CD14-positive monocyte (primary cell): Measurements from ENCODE around the gene SPRR5. TPM values are rescaled to one million over a fixed set of nuclear protein-coding genes. Genes with fewer than 3 reads are reported as not detected.
A peak's percentile ranks its signal among the peaks of the same experiment; 100 is the strongest.

Experiments used
- DNase-seq, 3 donors: peaks; one replicate each; pipeline ENCODE4 v3.0.0-alpha.2; 2011 to 2022
- H2AFZ ChIP-seq: 2 replicates; pipeline ENCODE4 v1.6.0; 2012; ENCODE audit warnings: mild to moderate bottlenecking, low read depth, low read length, inconsistent platforms; ENCODE audit not compliant: insufficient read depth, poor library complexity, severe bottlenecking
- H3K27ac ChIP-seq, 2 donors: 1 replicate in 1 of 2; 2 replicates in 1 of 2; pipeline ENCODE4 v1.5.1; 2012 to 2013; ENCODE audit warnings: low read length in 2 of 2, control low read depth in 1 of 2, inconsistent platforms in 1 of 2, low read depth in 1 of 2, mild to moderate bottlenecking in 1 of 2
- H3K27me3 ChIP-seq, 2 donors: one replicate each; pipeline versions ENCODE4 v1.6.0 to v1.6.1; 2011 to 2013; ENCODE audit warnings: low read length in 2 of 2; ENCODE audit not compliant: control insufficient read depth in 2 of 2, insufficient read depth in 2 of 2
- H3K36me3 ChIP-seq, 2 donors: replicated peaks in 1 of 2; 1 replicate in 1 of 2; 2 replicates in 1 of 2; pipeline versions ENCODE4 v1.5.1 to v1.6.1; 2012 to 2013; ENCODE audit warnings: low read length in 2 of 2, control low read depth in 1 of 2, inconsistent platforms in 1 of 2, mild to moderate bottlenecking in 1 of 2; ENCODE audit not compliant: insufficient read depth in 2 of 2, control insufficient read depth in 1 of 2
- H3K4me1 ChIP-seq, 2 donors: 1 replicate in 1 of 2; 2 replicates in 1 of 2; pipeline versions ENCODE4 v1.5.1 to v1.6.1; 2012 to 2013; ENCODE audit warnings: low read length in 2 of 2, control low read depth in 1 of 2, inconsistent platforms in 1 of 2, mild to moderate bottlenecking in 1 of 2, moderate library complexity in 1 of 2; ENCODE audit not compliant: insufficient read depth in 2 of 2, control insufficient read depth in 1 of 2
- H3K4me2 ChIP-seq: replicated peaks from 2 replicates; pipeline ENCODE3; 2012; ENCODE audit warnings: low read length, moderate library complexity, mild to moderate bottlenecking; ENCODE audit not compliant: poor library complexity, severe bottlenecking; ENCODE audit errors: extremely low read depth
- H3K4me3 ChIP-seq, 3 experiments: fragments of 200-600 bp in 1 of 3; sonication (generic) in 1 of 3; replicated peaks in 1 of 3; 1 replicate in 2 of 3; 2 replicates in 1 of 3; pipeline ENCODE4 v1.5.1; 2011 to 2013; ENCODE audit warnings: low read length in 3 of 3, mild to moderate bottlenecking in 3 of 3, control low read depth in 2 of 3, low read depth in 2 of 3, inconsistent platforms in 1 of 3, moderate library complexity in 1 of 3
- H3K79me2 ChIP-seq: 2 replicates; pipeline ENCODE4 v1.6.0; 2012; ENCODE audit warnings: mild to moderate bottlenecking, control low read depth, inconsistent platforms, low read length, moderate library complexity; ENCODE audit not compliant: insufficient read depth
- H3K9ac ChIP-seq: 2 replicates; pipeline ENCODE4 v1.6.0; 2017; ENCODE audit warnings: low read length, mild to moderate bottlenecking; ENCODE audit not compliant: insufficient read depth, poor library complexity, severe bottlenecking
- H3K9me3 ChIP-seq, 2 donors: replicated peaks in 1 of 2; 1 replicate in 1 of 2; 2 replicates in 1 of 2; pipeline versions ENCODE4 v1.5.1 to v1.6.1; 2012 to 2013; ENCODE audit warnings: low read length in 2 of 2, control low read depth in 1 of 2; ENCODE audit not compliant: control insufficient read depth in 1 of 2, insufficient read depth in 1 of 2
- H4K20me1 ChIP-seq: 2 replicates; pipeline ENCODE4 v1.6.0; 2012; ENCODE audit warnings: mild to moderate bottlenecking, low read length, control low read depth, moderate library complexity; ENCODE audit not compliant: insufficient read depth
- H3K27ac Mint-ChIP-seq, 7 donors: one replicate each; pipeline ENCODE4 v1.8.0; 2020; ENCODE audit warnings: mild to moderate bottlenecking in 7 of 7, mixed read lengths in 7 of 7, moderate library complexity in 6 of 7, inconsistent platforms in 2 of 7
- H3K27me3 Mint-ChIP-seq, 3 donors: one replicate each; pipeline ENCODE4 v1.8.0; 2021 to 2022; ENCODE audit warnings: low read depth in 3 of 3, mild to moderate bottlenecking in 3 of 3, mixed read lengths in 3 of 3, moderate library complexity in 3 of 3, inconsistent platforms in 1 of 3
- H3K36me3 Mint-ChIP-seq, 2 donors: one replicate each; pipeline ENCODE4 v1.8.0; 2020; ENCODE audit warnings: mixed read lengths in 2 of 2, inconsistent platforms in 1 of 2, mild to moderate bottlenecking in 1 of 2
- H3K4me1 Mint-ChIP-seq: one replicate; pipeline ENCODE4 v1.8.0; 2020; ENCODE audit warnings: mild to moderate bottlenecking, mixed read lengths
- H3K4me3 Mint-ChIP-seq, 2 donors: one replicate each; pipeline ENCODE4 v1.8.0; 2020; ENCODE audit warnings: mild to moderate bottlenecking in 2 of 2, mixed read lengths in 2 of 2, moderate library complexity in 1 of 2
- H3K9me3 Mint-ChIP-seq, 7 donors: one replicate each; pipeline ENCODE4 v1.8.0; 2020 to 2022; ENCODE audit warnings: mixed read lengths in 7 of 7, mild to moderate bottlenecking in 6 of 7, moderate library complexity in 6 of 7, inconsistent platforms in 2 of 7
- CTCF ChIP-seq: fragments of 200-600 bp; IDR thresholded peaks from one replicate; pipeline ENCODE4 v1.8.0; 2022; ENCODE audit warnings: antibody characterized with exemption, mild to moderate bottlenecking
- WGBS: methylation state at CpG from one replicate; pipeline ENCODE4 v1.1.5; 2013; ENCODE audit warnings: missing lambda C conversion rate; ENCODE audit not compliant: insufficient coverage; 5-methylcytosine and 5-hydroxymethylcytosine counted together
- intact Hi-C, 2 donors: fragments of 100-400 bp; cut with micrococcal nuclease; formaldehyde crosslinking; loops; one replicate each; pipeline versions ENCODE4 v1.15.0 to v1.15.1; 2023
- polyA plus RNA-seq, 3 donors: library from polyadenylated mRNA; depleted of rRNA in 1 of 3; unstranded in 2 of 3; stranded (reverse) in 1 of 3; fragments of 300-500 nt in 2 of 3; fragments of >200 nt in 1 of 3; fragmentation: Illumina TruSeq in 2 of 3; gene quantifications; 1 replicate in 2 of 3; 2 replicates in 1 of 3; pipeline ENCODE4 v1.2.3, GENCODE V29; 2012 to 2021

Gene SPRR5
- polyA plus RNA-seq, 3 donors, result not detected

- H3K36me3 ChIP-seq, result no peaks in the 10 kb centered on the region
- WGBS, result 33% methylated on average over 1 of the region's 2 CpGs
These were observed 21.2 kb downstream of the SPRR5 start for GRCh38 chr1:152968248-152968647.

GRCh38 chr1:152969036-152969435 is 22.0 kb downstream of the SPRR5 start:
- no peaks in the 10 kb centered on the region for H3K9me3 ChIP-seq
- no peaks in the 10 kb centered on the region for H3K36me3 Mint-ChIP-seq
- no peak overlapping the region for H3K4me2 ChIP-seq
- no peak overlapping the region for H3K27ac ChIP-seq
- H3K4me3 Mint-ChIP-seq, result no peak overlapping the region
- H3K27ac Mint-ChIP-seq, result peak overlapping the region in 1 of 7 donors; percentile 7
- H3K9ac ChIP-seq, result no peak overlapping the region
- no peak for TF ChIP-seq CTCF
- H3K4me3 ChIP-seq, result no peak overlapping the region
- H3K9me3 Mint-ChIP-seq, result peaks cover 0 to 2% (median 0%) of the 10 kb centered on the region in 7 donors
- no peak for DNase-seq
- H3K4me1 Mint-ChIP-seq, result no peaks in the 10 kb centered on the region
- H3K27me3 ChIP-seq, result no peaks in the 10 kb centered on the region
- no peaks in the 10 kb centered on the region for H3K4me1 ChIP-seq
- peaks cover 4 to 6% (median 6%) of the 10 kb centered on the region in 3 donors for H3K27me3 Mint-ChIP-seq
- no peaks in the 10 kb centered on the region for H3K36me3 ChIP-seq
- intact Hi-C loops, result no loop called here
- H3K79me2 ChIP-seq, result no peaks in the 10 kb centered on the region
- H2AFZ ChIP-seq, result no peak overlapping the region
- no peaks in the 10 kb centered on the region for H4K20me1 ChIP-seq
- WGBS, result 100% methylated on average over 1 of the region's 2 CpGs

More at GRCh38 chr1:152968248-152968647, 21.2 kb downstream of the SPRR5 start:
- Mint-ChIP-seq H3K9me3 (peaks cover 0 to 2% (median 0%) of the 10 kb centered on the region in 7 donors), H3K27ac (no peak overlapping the region), H3K4me3 (no peak overlapping the region), H3K4me1 (no peaks in the 10 kb centered on the region), H3K36me3 (no peaks in the 10 kb centered on the region), H3K27me3 (peaks cover 4 to 6% (median 6%) of the 10 kb centered on the region in 3 donors)
- Histone ChIP-seq H4K20me1 (no peaks in the 10 kb centered on the region), H3K4me1 (no peaks in the 10 kb centered on the region), H3K9me3 (no peaks in the 10 kb centered on the region), H3K4me3 (no peak overlapping the region), H3K4me2 (no peak overlapping the region), H3K9ac (no peak overlapping the region), H3K27ac (no peak overlapping the region), H3K79me2 (no peaks in the 10 kb centered on the region), H2AFZ (no peak overlapping the region), H3K27me3 (no peaks in the 10 kb centered on the region)
- DNase-seq, result no peak
- intact Hi-C loops, result no loop called here
- TF ChIP-seq CTCF, result no peak
